ENCODE data around the gene MEIOB. TPM values are rescaled to one million over a fixed set of nuclear protein-coding genes. Genes with fewer than 3 reads are reported as not detected.
A peak's percentile ranks its signal among the peaks of the same experiment; 100 is the strongest.

The MEIOB gene
- total RNA-seq, 1 donor from 2014 or later, result not detected

DNA sequence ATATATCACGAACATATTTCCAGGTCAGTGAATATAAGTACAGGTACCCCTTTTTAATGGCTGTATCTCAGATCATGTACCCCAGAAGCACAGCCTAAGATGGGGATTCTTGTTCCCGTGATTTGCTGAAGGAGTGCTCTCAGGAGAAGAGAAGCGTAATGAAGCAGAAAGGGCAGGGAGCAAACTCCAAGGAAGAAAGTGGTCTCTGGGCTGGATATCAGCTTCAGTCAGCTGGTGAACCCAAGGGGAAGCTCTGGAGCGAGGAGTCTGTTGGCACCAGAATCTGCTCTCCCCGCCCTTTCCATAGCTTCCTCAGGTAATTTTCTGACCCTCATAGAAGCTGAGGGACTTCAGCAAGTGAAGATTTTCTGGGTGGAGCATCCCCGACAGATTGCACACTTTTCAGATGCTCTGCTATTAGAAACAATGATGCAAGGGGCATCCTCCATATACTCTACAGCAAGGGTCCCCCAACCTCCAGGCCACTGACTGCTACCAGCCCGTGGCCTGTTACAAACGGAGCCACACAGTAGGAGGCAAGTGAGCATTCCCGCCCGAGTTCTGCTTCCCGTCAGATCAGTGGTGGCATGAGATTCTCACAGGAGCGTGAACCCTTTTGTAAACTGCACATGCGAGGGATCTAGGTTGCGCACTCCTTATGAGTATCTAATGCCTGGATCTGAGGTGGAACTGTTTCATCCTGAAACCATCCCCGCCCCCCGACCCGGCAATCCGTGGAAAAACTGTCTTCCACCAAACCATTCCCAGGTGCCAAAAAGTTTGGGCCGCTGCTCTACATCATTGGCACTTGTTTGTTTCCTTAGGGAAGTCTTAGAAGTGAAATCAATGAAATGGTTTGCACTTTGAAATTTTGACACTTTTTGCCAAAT, 40.5 kb downstream of the MEIOB start:
- no peak for DNase-seq (ENCODE audit: low spot score)

- DNase-seq (ENCODE audit: low spot score), result no peak
Observed at GRCh38 chr16:1830213-1830612, 41.8 kb downstream of the MEIOB start.

GRCh38 chr16:1828645-1829410, 43.1 kb downstream of the MEIOB start:
- DNase-seq (ENCODE audit: low spot score), result no peak

GRCh38 chr16:1826691-1827573, 45.0 kb downstream of the MEIOB start, which contains the start of the genes FAHD1 and HAGH:
FAHD1 (plus strand) TSS chr16:1827206; CDS start chr16:1827239, 33 bp downstream.
HAGH (minus strand) TSS chr16:1826825; CDS start chr16:1826787, 38 bp downstream.
- peak; percentile 97 for DNase-seq (ENCODE audit: low spot score)

DNA sequence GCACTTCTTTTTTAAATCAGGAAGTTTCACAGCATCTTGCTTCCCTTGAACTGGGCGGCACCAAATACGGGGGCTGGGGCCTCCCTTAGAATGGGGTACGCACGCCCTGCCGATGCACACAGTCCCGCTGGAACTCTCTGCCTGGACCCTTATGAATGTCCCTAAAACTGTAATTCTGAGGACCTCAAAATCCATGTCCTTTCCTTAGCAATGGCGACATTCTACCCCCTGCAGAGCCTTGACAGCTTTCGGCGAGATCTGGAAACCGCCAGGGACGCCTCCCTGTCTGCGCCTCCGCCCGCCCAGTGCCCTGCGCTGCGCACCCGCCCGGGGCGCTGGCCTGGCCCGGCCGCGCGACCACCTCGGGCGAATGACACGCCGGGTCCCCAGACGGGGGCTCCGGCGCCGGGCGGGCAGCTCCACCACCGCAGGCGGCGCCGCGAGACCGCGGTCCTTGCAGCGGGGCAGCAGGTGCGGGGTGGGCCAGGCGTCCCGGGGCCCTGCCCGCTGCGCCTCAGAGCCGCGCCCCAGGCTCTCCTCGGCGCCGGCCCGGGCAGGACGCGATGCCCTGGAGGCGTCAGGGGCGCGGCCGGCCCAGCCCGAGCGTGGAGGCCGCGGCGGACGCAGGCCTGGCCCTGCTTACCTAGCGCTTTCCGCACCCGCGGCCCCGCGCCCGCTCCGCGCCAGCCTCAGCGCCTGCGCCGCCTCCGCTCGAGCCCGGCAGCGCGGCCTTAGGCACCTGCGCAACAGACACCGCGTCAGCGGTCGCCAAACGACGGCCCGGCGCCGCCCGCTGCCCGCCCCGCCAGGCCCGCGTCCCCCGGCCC, 45.9 kb downstream of the MEIOB start:
- no peak for DNase-seq (ENCODE audit: low spot score)

DNA sequence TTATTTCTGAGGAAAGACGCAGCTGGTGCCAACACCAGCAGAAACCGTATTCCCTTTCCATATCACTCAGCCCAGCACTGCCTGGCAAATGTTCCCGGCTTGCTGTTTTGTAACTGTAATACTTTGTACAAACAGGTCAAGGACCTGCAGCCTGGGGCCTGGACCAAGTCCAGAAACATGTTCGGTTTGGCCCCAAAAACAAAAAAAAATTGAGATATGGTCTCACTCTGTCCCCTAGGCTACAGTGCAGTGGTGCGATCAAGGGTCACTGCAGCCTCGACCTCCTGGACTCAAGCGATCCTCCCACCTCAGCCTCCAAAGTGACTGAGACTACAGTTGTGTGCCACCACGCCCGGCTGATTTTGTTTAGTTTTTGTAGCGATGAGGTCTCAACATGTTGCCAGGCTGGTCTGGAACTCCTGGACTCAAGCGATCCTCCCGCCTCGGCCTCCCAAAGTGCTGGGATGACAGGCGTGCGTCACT, 46.5 kb downstream of the MEIOB start:
- DNase-seq (ENCODE audit: low spot score), result no peak

GRCh38 chr16:1823821-1824220, 48.1 kb downstream of the MEIOB start:
- peak; percentile 27 for DNase-seq (ENCODE audit: low spot score)

DNA sequence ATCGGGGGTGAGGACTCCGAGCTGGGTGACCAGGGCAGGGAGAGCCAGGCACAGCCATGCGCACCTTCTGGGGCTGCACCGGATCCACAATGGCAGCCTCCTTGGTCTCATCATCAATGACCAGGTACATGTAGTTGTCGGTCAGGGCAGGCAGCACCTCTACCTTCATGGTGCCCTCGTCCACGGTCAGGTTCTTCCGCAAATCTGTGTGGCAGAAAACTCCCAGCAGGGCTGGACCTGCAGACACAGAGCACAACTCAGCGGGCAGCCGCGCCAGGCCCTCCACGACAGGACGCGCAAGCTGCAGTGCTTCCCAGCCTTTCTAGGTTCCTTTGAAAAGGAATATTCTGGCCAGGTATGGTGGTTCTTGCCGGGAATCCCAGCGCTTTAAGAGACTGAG, 49.2 kb downstream of the MEIOB start:
- no peak for DNase-seq (ENCODE audit: low spot score)

- DNase-seq (ENCODE audit: low spot score), result no peak
Observed at GRCh38 chr16:1821861-1822611, 49.9 kb downstream of the MEIOB start.

GRCh38 chr16:1820946-1821290, 51.0 kb downstream of the MEIOB start:
- DNase-seq (ENCODE audit: low spot score), result no peak

DNA sequence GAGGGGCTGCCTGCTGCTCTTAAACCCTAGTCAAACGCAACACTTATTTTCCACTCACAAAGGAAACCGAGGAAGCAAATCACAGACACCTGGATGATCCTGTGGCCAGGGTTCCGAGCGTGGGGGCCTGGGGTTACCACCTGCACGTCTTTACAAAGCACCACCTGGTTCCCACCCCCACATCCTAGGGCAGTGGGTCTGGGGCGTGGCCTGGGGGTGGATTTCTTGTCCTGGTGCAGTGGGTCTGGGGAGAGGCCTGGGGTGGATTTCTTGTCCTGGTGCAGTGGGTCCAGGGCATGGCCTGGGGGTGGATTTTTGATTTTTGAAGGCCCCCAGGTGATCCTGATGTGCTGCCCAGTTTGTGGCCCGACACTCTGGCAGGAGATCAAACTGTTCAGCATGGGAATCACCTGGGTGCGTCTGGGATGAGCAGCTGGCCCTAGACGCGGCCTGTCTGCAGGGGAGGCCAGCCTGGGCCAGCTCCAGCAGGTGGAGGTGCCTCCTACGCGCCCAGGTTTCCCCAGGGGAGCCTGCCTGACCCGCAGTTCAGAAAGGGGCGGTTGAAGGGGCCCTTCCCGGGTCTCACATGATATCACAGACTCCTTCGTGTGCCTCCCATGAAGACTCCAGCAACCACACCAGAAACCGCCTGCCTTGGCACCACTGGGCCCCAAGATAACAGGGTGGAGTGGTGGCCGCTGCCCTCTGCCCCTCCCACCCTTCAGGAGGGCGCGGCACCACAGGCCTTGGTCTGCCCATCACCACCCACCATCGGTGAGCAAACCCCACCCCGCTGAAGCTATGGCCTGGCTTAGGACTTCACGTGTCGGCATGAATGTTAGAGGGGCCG, 51.6 kb downstream of the MEIOB start:
- no peak for DNase-seq (ENCODE audit: low spot score)

DNA sequence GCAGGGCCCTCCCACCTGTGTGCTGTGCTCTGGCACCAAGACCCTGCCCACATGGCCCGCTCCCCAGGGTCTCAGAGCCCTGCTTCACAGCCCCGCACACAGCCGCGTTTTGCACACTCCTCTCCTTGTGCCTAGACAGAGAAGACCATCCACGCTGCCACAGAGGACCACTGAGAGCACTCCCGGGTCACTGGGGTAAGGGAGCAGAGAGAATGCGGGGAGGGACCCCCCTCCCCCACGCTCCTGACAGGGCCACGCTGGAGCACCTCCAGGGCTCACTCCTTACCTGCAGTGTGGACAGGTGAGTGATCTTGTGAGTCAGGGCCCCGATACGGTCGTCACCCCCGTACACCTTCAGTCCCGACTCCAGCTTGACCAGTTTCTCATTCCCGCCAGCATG, 52.4 kb downstream of the MEIOB start:
- DNase-seq (ENCODE audit: low spot score), result no peak

- no peak for DNase-seq (ENCODE audit: low spot score)
Observed at GRCh38 chr16:1818873-1819525, 53.0 kb downstream of the MEIOB start.

DNA sequence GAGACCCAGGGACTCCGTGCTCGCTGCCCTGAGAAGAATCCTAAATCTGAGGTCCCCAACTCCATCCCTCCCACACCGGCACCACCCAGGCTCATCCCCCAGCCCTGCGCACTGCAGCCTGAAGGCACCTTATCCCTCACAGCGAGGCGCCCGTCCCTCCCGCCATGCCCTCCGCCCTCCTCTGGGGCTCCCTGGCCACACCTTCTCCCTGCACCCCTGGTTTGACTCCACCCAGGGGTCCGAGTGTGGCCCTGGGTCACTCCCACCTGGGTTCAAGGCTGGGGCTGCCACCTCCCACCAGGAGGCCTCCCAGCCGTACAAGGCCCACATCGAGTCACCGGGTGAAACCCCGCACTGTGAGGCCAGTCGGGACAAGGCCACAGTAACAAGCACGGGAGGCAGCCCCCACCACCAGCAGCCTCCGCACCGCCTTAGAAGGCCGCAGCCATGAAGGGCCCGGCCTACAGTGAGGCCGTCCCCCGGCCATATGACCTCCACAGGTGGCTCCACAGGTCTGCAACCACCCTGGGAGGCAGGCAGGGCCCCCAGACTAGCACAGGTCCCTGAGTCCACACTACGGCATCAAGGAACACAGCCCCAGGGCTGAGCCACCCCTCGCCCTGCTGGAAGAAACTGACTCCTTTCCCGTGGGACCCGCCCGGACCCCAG, 53.6 kb downstream of the MEIOB start:
- no peak for DNase-seq (ENCODE audit: low spot score)

DNA sequence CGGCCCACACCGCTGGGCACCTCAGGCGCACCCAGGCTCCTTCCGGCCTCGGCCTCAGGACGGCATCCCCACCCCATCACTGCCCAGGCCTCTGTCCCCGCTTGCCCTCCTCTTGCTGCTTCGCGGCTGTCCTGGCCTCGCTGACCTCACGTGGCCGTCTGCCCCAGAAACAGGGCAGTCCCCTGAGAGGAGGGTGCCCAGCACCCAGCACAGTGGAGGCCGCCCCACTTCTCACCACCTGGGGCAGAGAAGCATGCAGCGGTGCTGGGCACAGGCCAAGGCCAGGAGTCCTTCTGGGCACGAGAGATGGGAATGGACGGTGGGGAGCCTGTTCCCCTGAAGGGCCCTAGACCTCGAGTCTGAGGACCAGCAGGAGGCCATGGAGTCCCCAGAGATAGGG, 54.2 kb downstream of the MEIOB start:
- DNase-seq (ENCODE audit: low spot score), result no peak

GRCh38 chr16:1817276-1817589, 54.7 kb downstream of the MEIOB start:
- DNase-seq (ENCODE audit: low spot score), result no peak

DNA sequence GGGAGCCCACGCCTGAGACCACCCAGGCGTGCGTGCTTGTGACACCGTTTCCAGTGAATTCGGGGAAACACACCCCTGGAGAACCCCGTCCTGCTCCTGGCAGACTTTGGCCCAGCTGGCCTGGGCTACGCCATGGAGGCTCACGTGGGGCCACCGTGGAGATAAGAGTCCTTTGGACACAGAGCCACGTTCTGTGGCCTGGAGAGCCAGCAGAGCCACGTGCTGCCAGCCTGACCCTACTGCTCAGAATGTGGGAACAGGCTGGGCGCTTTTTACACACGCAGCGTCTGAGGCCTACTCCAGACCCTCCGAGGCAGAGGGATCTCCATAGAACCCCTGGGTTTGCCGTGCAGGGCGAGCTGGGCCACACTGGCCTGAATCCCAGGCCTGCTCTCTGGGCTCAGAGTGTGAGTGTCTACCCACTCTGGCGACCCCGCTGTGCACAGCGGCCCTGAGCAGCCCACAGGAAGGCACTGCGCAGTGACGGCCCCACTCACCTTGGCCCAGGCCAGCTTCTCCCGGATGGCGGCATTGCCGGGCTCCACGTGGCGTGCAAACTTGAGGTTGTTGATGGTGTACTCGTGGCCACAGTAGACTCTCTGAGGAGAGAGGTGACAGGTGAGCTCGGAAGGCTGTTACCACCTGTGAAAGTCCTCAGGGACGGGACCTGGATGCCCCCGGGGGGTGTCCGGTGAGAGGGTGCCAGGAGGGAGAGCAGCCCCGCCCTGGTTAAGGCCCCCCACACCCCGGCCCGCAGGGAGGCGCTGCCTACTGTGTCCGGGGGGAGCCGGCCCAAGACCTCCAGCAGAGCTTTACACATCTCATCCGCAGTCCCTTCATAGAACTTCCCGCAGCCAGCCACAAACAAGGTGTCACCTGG, 55.3 kb downstream of the MEIOB start:
- DNase-seq (ENCODE audit: low spot score), result no peak

All from umbilical cord (tissue), 2 donors.